ENCODE measurements around the gene CNKSR3.

- TF ChIP-seq CTCF (IDR thresholded peaks at IDR 0.05) = no peak
- TF ChIP-seq EP300 (IDR thresholded peaks at IDR 0.05) = no peak
- TF ChIP-seq POLR2AphosphoS5 (IDR thresholded peaks at IDR 0.05) = no peak
- TF ChIP-seq POLR2A (IDR thresholded peaks at IDR 0.05) = no peak
Observed at GRCh38 chr6:154341871-154342270, 168.6 kb downstream of the CNKSR3 start.

Data from suprapubic skin (tissue), 4 donors.